GM23338 (cell line): ENCODE results near the gene PTPRO. TPM values are rescaled to one million over a fixed set of nuclear protein-coding genes. Genes with fewer than 3 reads are reported as not detected.

Source experiments
- ATAC-seq: fragments of 200-7000 bp; cut with Tn5 transposase; 3 replicates; pipeline ENCODE4 v1.9.1; 2020
- DNase-seq: peaks from one replicate; pipeline ENCODE4 v3.0.0-alpha.2; 2015; ENCODE audit warnings: low spot score
- H2AFZ ChIP-seq: fragments of 200-600 bp; sonication (generic); 2 replicates; pipeline ENCODE4 v1.8.0; 2016; ENCODE audit warnings: antibody characterized with exemption, mild to moderate bottlenecking, moderate library complexity
- H3F3A ChIP-seq: fragments of 200-600 bp; sonication (generic); replicated peaks from 2 replicates; pipeline ENCODE4 v1.8.0; 2017; ENCODE audit warnings: antibody characterized with exemption, mixed run types, low read depth
- H3K27ac ChIP-seq: fragments of 200-600 bp; sonication (generic); 2 replicates; pipeline ENCODE4 v1.6.1; 2016; ENCODE audit warnings: low read depth
- H3K27me3 ChIP-seq: fragments of 200-600 bp; sonication (generic); 2 replicates; pipeline ENCODE4 v1.8.0; 2016; ENCODE audit warnings: mild to moderate bottlenecking, mixed run types, moderate library complexity; ENCODE audit not compliant: insufficient read depth
- H3K36me3 ChIP-seq: fragments of 200-600 bp; sonication (generic); 2 replicates; pipeline ENCODE4 v1.8.0; 2016; ENCODE audit warnings: mild to moderate bottlenecking; ENCODE audit not compliant: insufficient read depth
- H3K4me1 ChIP-seq: fragments of 200-600 bp; sonication (generic); 2 replicates; pipeline ENCODE4 v1.8.0; 2016; ENCODE audit warnings: mild to moderate bottlenecking, moderate library complexity; ENCODE audit not compliant: insufficient read depth
- H3K4me2 ChIP-seq: fragments of 200-600 bp; sonication (generic); 2 replicates; pipeline ENCODE4 v1.7.1; 2017; ENCODE audit warnings: mixed run types
- H3K4me3 ChIP-seq: fragments of 200-600 bp; sonication (generic); 2 replicates; pipeline ENCODE4 v1.6.1; 2016; ENCODE audit warnings: mixed run types
- H3K79me2 ChIP-seq: fragments of 200-600 bp; sonication (generic); replicated peaks from 2 replicates; pipeline ENCODE4 v1.8.0; 2017; ENCODE audit warnings: mild to moderate bottlenecking; ENCODE audit not compliant: insufficient read depth
- H3K9me2 ChIP-seq: fragments of 200-600 bp; sonication (generic); 2 replicates; pipeline ENCODE4 v1.8.0; 2017; ENCODE audit not compliant: insufficient read depth
- H4K20me1 ChIP-seq: fragments of 200-600 bp; sonication (generic); replicated peaks from 2 replicates; pipeline ENCODE4 v1.8.0; 2017; ENCODE audit warnings: mild to moderate bottlenecking; ENCODE audit not compliant: insufficient read depth
- H3K27ac Mint-ChIP-seq: 2 replicates; pipeline ENCODE4 v1.8.0; 2020; ENCODE audit warnings: inconsistent platforms, mild to moderate bottlenecking, moderate library complexity, mixed read lengths
- H3K27me3 Mint-ChIP-seq: 3 replicates; pipeline ENCODE4 v1.8.0; 2022; ENCODE audit warnings: low read depth, mild to moderate bottlenecking, moderate library complexity, mixed read lengths, inconsistent platforms; ENCODE audit not compliant: insufficient read depth, poor library complexity
- H3K36me3 Mint-ChIP-seq: 3 replicates; pipeline ENCODE4 v1.8.0; 2021; ENCODE audit warnings: low read depth, mild to moderate bottlenecking, inconsistent platforms, moderate library complexity, mixed read lengths
- H3K4me1 Mint-ChIP-seq: 3 replicates; pipeline ENCODE4 v1.8.0; 2020; ENCODE audit warnings: mild to moderate bottlenecking, inconsistent platforms, mixed read lengths
- H3K4me3 Mint-ChIP-seq: 3 replicates; pipeline ENCODE4 v1.8.0; 2021; ENCODE audit warnings: moderate library complexity, mild to moderate bottlenecking, inconsistent platforms, mixed read lengths
- H3K9me3 Mint-ChIP-seq: 3 replicates; pipeline ENCODE4 v1.8.0; 2020; ENCODE audit warnings: moderate library complexity, mild to moderate bottlenecking, inconsistent platforms, mixed read lengths
- CTCF ChIP-seq, 2 experiments: fragments of 200-600 bp in 1 of 2; sonication (generic) in 1 of 2; conservative IDR thresholded peaks; 2 replicates each; pipeline versions ENCODE4 v1.5.1 to v1.6.1; 2016 to 2017; ENCODE audit warnings: antibody characterized with exemption in 2 of 2, low read depth in 2 of 2, mild to moderate bottlenecking in 2 of 2, moderate library complexity in 1 of 2
- ETS1 ChIP-seq: IDR thresholded peaks from 2 replicates; pipeline ENCODE4 v1.6.1; 2016; ENCODE audit warnings: antibody characterized with exemption
- EZH2 ChIP-seq: fragments of 200-600 bp; sonication (generic); IDR thresholded peaks from one replicate; pipeline ENCODE4 v1.8.0; 2017; ENCODE audit warnings: antibody characterized with exemption, mild to moderate bottlenecking, low read depth; ENCODE audit not compliant: unreplicated experiment
- NANOG ChIP-seq: IDR thresholded peaks from 2 replicates; pipeline ENCODE4 v1.6.1; 2016; ENCODE audit warnings: antibody characterized with exemption, borderline replicate concordance
- REST ChIP-seq: IDR thresholded peaks from one replicate; pipeline ENCODE4 v1.6.1; 2018; ENCODE audit warnings: antibody characterized with exemption; ENCODE audit not compliant: unreplicated experiment
- ZNF331 ChIP-seq: fragments of 250-450 bp; sonication (Bioruptor Pico); IDR thresholded peaks from 2 replicates; pipeline ENCODE4 v1.5.0; 2020; ENCODE audit warnings: low read depth, mild to moderate bottlenecking, moderate library complexity
- polyA plus RNA-seq: library from polyadenylated mRNA; unstranded; fragments of >200 nt; fragmentation: Nextera tagmentation; extraction: Ambion mirVana; gene quantifications from 2 replicates; pipeline ENCODE4 v1.2.1, GENCODE V29; 2016
- total RNA-seq: library from RNA; depleted of rRNA; stranded (reverse); fragments of >200 nt; shearing (Covaris generic); gene quantifications from 2 replicates; pipeline ENCODE4 v1.2.3, GENCODE V29; 2014

Gene PTPRO
- total and polyA plus RNA-seq, 2 experiments from 2014 or later, result 1.4 to 1.5 TPM

- TF ChIP-seq REST, result no peak
- TF ChIP-seq ZNF331 (CRISPR knock-in tag), result no peak
- no peak for TF ChIP-seq ETS1
- TF ChIP-seq CTCF (conservative IDR thresholded peaks at IDR 0.05; ENCODE audit: low read depth in 2 of 2), result no peak
- no peak for TF ChIP-seq NANOG
These were observed 71.7 kb downstream of the PTPRO start (continued) for GRCh38 chr12:15393995-15394394.

GRCh38 chr12:15404485-15404884 is 82.2 kb downstream of the PTPRO start:
- Histone ChIP-seq H3K27me3 (no peaks in the 10 kb centered on the region), H3K4me2 (no peak overlapping the region), H3K27ac (no peak overlapping the region), H3K4me3 (no peak overlapping the region), H3K9me2 (peaks cover 5% of the 10 kb centered on the region; the same call in 1 of the 2 replicates), H4K20me1 (no peaks in the 10 kb centered on the region), H2AFZ (no peak overlapping the region), H3K4me1 (no peaks in the 10 kb centered on the region), H3F3A (no peaks in the 10 kb centered on the region), H3K79me2 (no peaks in the 10 kb centered on the region), H3K36me3 (no peaks in the 10 kb centered on the region)
- peaks cover 2% of the 10 kb centered on the region for H3K27me3 Mint-ChIP-seq
- no peak overlapping the region for H3K4me3 Mint-ChIP-seq
- no peaks in the 10 kb centered on the region for H3K4me1 Mint-ChIP-seq
- ATAC-seq (no peak), DNase-seq (no peak)
- no peak overlapping the region for H3K27ac Mint-ChIP-seq
- H3K36me3 Mint-ChIP-seq, result no peaks in the 10 kb centered on the region
- no peaks in the 10 kb centered on the region; the same call in 2 of the 3 replicates for H3K9me3 Mint-ChIP-seq
- TF ChIP-seq EZH2 (no peak), REST (no peak), ETS1 (no peak)
